Erythroblast (primary cell): Measurements from ENCODE around the gene HORMAD2.

ENCODE experiments used
- GATA1 ChIP-seq: IDR thresholded peaks from 2 replicates; pipeline ENCODE4 v1.6.1; 2011; ENCODE audit warnings: low read depth, mild to moderate bottlenecking, control low read depth, low read length, moderate library complexity
- POLR2A ChIP-seq: IDR thresholded peaks from 2 replicates; pipeline ENCODE4 v1.6.1; 2011; ENCODE audit warnings: mild to moderate bottlenecking, low read length

DNA sequence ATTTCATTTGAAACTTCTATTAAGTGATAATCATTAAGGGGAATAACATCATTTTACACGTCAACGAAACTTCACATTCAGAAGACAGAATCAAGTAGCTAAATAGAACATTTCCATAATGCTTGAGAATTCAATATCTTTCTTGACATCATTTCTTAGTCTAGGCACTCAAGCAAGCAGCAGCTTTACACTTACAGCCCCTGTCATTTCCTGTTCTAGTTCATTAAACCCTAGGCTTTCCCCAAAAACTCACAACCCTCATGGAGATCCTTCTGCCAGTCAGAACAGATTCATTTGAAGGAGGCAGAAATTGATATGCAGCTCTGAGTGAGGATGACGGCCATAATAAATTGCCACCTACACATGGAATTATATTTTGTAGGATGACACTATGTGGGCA, 5.3 kb upstream of the HORMAD2 start:
- no peak for TF ChIP-seq POLR2A
- no peak for TF ChIP-seq GATA1
